DMS153 (cell line): ENCODE measurements around the gene IFI44L.

Source experiments
- DNase-seq: peaks from one replicate; lab custom pipeline; 2025; lab: John Stamatoyannopoulos, UW

The IFI44L gene

GRCh38 chr1:78641558-78641957, 21.3 kb downstream of the IFI44L start:
- no peak for DNase-seq

GRCh38 chr1:78645723-78646122, 25.5 kb downstream of the IFI44L start:
- no peak for DNase-seq

GRCh38 chr1:78647238-78647637, 27.0 kb downstream of the IFI44L start:
- DNase-seq: no peak

DNA sequence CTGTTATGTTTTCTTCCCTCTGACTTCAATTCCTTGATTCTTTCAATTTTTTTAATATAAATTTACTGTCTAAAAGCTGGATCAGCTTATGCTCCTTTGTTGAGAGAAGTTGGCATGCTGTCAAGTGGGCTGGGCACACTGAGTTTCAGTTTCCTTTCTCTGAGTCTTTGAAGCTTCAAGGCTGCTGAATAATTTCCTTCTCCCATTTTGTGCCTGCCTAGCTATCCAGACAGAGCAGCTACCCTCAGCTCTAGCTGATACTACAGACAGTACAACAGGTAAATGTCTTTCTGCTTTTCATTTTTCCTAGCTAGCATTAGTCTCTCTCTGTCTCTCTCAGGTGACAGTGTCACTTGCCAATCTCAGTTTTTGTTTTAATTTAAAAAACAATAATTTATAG, 29.4 kb downstream of the IFI44L start, which contains the start of gene IFI44:
Gene IFI44, plus strand, starts transcription at position 204 of the 400 bp plus-strand sequence. CDS start 365 bp downstream, outside the sequence.
- DNase-seq: no peak

DNA sequence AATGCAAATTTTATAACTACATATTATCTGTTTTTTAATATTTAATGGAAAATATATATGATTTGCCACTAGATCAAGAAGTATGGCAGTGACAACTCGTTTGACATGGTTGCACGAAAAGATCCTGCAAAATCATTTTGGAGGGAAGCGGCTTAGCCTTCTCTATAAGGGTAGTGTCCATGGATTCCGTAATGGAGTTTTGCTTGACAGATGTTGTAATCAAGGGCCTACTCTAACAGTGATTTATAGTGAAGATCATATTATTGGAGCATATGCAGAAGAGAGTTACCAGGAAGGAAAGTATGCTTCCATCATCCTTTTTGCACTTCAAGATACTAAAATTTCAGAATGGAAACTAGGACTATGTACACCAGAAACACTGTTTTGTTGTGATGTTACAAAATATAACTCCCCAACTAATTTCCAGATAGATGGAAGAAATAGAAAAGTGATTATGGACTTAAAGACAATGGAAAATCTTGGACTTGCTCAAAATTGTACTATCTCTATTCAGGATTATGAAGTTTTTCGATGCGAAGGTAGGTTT, 29.9 kb downstream of the IFI44L start:
- no peak for DNase-seq

DNA sequence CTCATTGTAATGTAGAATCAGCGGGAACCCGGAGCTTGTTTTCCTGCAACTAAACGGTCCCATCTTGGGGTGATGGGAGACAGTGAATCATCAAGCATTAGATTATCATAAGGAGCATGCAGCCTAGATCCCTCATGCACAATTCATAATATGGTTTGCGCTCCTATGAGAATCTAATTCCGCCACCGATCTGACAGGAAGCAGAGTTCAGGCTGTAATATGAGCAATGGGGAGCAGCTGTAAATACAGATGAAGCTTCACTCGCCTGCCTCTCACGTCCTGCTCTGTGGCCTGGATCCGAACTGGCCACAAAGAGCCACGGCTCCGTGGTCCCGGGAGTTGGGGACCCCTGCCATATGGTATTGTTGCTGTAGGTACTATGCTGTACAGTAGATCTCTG, 31.0 kb downstream of the IFI44L start:
- DNase-seq: no peak

GRCh38 chr1:78652019-78652560, 31.8 kb downstream of the IFI44L start:
- DNase-seq: no peak

GRCh38 chr1:78658901-78659300, 38.7 kb downstream of the IFI44L start:
- no peak for DNase-seq

GRCh38 chr1:78663923-78664322, 43.7 kb downstream of the IFI44L start:
- DNase-seq: no peak

DNA sequence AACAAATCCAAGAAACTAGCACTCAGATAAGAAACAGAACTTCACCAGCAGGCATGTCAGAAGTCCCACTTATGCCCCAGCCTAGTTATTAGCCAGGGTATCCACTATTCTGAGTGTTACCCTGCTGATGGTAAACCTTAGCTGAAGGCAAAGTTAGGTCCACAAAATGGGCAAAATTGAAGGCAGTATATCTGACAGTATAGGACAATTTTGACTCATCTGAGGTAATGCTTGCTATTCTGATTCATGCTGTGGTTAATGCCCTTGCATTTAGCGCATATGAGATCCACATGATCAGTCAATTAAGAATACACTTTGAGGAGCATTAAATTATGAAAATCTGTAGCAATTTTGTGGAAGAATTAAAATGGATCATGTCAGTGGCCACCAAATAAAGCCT, 44.5 kb downstream of the IFI44L start:
- DNase-seq: no peak

DNA sequence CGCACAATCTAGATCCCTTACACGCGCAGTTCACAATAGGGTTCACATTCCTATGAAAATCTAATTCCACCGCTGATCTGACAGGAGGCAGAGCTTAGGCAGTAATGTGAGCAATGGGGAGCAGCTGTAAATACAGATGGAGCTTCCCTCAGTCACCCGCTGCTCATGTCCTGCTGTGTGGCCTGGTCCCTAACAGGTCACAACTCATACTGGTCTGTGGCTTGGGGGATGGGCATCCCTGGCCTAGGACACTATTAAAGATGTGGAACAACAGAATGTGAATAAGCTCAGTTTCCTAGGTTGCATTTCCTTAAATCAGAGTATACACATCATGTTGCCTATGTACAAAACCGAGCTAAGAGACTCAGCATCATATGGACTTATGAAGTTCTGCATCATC, 45.6 kb downstream of the IFI44L start:
- DNase-seq: no peak

GRCh38 chr1:78667939-78668338, 47.7 kb downstream of the IFI44L start:
- DNase-seq: no peak

DNA sequence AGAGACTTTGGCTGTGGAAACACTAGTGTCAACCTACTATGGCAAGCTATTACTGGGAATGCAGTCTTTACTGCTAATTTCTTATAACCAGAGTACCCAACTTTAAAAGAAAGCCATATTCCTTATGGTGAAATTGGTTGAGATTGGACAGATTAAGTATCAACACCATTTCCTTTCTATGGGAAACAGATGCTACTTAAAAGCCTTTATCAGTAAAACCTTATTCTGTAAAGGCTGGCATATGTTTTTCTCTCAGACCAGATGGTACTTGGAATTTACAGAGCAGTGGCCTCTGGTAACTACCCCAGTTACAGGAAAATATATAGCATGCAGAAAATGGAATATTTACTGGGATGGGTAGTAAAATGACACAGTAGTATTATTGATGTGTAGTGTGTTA, 48.2 kb downstream of the IFI44L start:
- DNase-seq: no peak

GRCh38 chr1:78672428-78672827, 52.2 kb downstream of the IFI44L start:
- no peak for DNase-seq

DNA sequence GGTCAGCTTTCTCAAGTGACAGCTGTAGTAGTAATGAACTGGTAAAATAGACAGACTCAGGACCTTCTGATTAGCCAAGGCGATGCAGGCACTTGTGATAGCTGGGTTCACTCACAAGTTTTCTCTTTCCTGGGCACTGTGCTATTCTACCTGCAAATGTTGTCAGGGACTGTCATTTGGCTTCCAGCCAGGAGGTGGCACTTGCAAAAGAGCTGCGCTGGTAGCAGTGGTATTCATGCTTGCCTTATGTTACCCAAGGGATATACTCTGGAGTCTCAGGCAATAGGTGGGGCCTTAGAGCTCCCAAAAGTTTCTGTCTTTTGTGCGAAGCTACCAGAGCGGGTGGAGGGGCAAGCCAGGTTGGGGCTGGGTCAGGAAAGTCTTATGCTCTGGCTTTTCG, 52.9 kb downstream of the IFI44L start:
- DNase-seq: peak; percentile 7

- no peak for DNase-seq
Observed at GRCh38 chr1:78676347-78676982, 56.2 kb downstream of the IFI44L start.

DNA sequence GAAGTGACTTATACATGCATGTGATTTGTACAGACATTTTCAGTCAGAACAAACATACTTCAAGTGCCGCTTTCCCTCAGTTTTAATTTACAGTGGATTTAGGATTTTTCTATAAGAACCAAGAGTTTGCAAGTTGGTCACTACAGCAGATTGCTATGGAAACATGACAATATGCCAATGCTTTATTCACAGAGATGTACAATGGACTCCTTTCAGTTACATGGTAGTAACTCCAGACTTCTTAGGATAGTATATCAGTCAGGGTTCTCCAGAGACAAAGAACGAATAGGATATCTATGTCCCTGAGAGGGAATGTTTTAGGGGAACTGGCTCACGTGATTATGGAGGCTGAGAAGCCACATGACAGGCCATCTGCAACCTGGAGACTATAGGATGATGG, 56.7 kb downstream of the IFI44L start:
- no peak for DNase-seq

DNA sequence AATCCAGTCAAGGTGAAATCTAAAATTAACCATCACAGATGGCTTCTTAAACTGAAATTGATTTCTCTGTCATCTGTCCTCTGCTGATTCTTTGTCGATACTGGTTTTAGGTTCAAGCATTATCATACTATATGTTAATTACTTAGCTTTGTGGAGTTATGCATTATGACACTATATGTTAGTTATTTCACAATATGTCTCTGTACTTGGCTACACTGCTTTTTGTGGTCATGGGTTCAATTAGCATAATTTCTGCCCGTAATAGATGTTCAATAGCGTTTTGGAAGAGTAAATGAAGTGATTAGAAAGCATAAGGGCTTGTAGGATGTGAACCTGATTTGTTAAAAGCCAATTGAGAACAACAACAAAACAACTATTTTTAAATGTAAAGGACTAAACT, 57.5 kb downstream of the IFI44L start:
- DNase-seq: no peak

DNA sequence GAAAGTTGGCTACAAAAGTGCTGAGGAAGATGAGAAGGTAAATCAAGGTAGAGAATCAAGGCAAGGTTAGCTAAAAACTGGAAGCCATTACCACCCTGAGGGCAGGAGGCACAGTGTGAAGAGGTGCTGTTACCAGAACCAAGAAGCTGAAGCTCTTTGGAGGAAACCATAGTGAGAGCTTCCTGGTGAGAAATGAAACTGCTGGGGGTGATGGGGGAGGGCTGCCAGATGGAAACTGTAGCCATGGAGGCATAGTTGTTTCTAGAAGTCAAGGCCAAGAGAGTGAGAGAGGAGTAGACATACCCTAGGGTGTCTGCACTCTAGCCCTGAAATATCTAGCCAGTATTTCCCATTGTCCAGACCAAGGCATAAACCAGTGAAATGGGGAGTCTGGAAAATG, 58.1 kb downstream of the IFI44L start:
- no peak for DNase-seq

GRCh38 chr1:78681265-78681664, 61.0 kb downstream of the IFI44L start:
- DNase-seq: no peak

DNA sequence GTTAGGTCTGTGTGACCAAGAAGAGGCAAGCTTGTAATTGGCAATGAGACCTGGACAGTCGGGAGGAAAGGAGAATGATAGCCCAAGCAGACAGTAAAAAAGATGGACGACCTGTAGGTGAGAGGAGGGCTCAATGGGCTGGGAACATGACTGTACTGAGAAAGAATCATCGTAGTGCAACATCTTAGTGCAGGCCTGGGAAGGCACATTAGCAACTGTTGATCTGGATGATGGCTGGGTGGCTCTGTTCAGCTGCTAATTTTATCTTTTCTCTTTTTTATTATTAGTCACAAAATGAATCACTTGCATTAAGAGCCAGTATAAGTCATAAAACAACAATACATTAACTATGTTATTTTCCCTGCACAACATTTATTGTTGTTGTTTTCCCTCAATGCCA, 62.2 kb downstream of the IFI44L start:
- DNase-seq: no peak

DNA sequence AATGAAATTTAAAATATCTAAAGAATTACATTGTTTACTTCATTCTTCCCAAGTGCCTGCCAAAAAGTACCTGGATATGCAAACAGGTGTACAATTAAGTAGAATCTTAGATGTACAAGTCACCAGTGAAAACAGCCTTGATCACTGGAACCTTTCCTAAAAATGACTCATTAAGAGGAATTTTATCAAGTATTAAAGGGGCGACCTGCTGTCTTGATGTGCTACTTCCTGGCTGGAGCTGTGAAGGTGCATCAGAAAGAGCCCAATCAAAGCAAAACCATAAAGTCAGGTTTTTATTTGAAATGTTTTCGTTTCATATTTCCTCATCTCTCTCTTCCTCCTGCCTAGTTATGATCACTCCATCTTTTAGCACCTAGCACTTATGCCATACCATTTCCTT, 62.8 kb downstream of the IFI44L start:
- DNase-seq: no peak

DNA sequence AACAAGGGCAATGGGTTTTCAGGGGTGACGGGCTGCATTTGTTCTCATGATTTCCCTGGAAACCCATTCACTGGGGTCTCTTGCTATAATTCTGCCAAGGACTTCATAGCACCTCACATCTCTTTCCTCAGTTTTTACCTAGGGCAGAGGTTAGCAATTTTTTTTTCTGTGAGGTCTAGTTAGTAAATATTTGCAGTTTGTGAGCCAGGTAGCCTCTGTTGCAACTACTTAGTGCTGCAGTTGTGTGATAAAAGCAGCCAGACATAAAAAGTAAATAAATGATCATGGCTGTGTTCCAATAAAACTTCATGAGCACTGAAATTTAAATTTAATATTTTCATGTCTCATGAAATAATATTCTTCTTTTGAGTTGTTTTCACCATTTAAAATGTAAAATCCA, 67.1 kb downstream of the IFI44L start:
- DNase-seq: no peak

- no peak for DNase-seq
Observed at GRCh38 chr1:78687914-78688313, 67.7 kb downstream of the IFI44L start.
